Neutrophil (primary cell): Measurements from ENCODE around the gene BPIFB2.

Experiments used
- H3K27ac ChIP-seq: fragments of 200-600 bp; sonication (generic); 2 replicates; pipeline ENCODE4 v1.5.1; 2016; ENCODE audit warnings: mild to moderate bottlenecking, moderate library complexity
- H3K27me3 ChIP-seq: fragments of 200-600 bp; sonication (generic); 2 replicates; pipeline ENCODE4 v1.6.0; 2016; ENCODE audit warnings: mild to moderate bottlenecking
- H3K36me3 ChIP-seq: fragments of 200-600 bp; sonication (generic); 2 replicates; pipeline ENCODE4 v1.5.1; 2017
- H3K4me1 ChIP-seq, 2 experiments: fragments of 200-600 bp in 1 of 2; sonication (generic) in 1 of 2; 1 replicate in 1 of 2; 2 replicates in 1 of 2; pipeline versions ENCODE4 v1.5.1 to v1.6.1; 2013 to 2016; ENCODE audit warnings: low read depth in 1 of 2, low read length in 1 of 2, mild to moderate bottlenecking in 1 of 2, moderate library complexity in 1 of 2; ENCODE audit not compliant: control insufficient read depth in 1 of 2, insufficient read depth in 1 of 2
- H3K4me3 ChIP-seq, 2 experiments: fragments of 200-600 bp in 1 of 2; sonication (generic) in 1 of 2; 1 replicate in 1 of 2; 2 replicates in 1 of 2; pipeline ENCODE4 v1.5.1; 2013 to 2016; ENCODE audit warnings: low read depth in 1 of 2, low read length in 1 of 2, mild to moderate bottlenecking in 1 of 2, moderate library complexity in 1 of 2
- H3K9me3 ChIP-seq: fragments of 200-600 bp; sonication (generic); 2 replicates; pipeline ENCODE4 v1.5.1; 2016
- CTCF ChIP-seq: fragments of 200-600 bp; sonication (generic); IDR thresholded peaks from 2 replicates; pipeline ENCODE4 v1.5.1; 2016; ENCODE audit warnings: antibody characterized with exemption

BPIFB2 gene

GRCh38 chr20:33012327-33013189 lies 5.1 kb downstream of the BPIFB2 start:
- no peaks in the 10 kb centered on the region for H3K9me3 ChIP-seq
- H3K27ac ChIP-seq: no peak overlapping the region
- no peak for TF ChIP-seq CTCF
- H3K27me3 ChIP-seq: no peaks in the 10 kb centered on the region
- H3K4me1 ChIP-seq: no peaks in the 10 kb centered on the region
- no peak overlapping the region for H3K4me3 ChIP-seq
- no peaks in the 10 kb centered on the region for H3K36me3 ChIP-seq

GRCh38 chr20:33013701-33014326 lies 6.3 kb downstream of the BPIFB2 start:
- TF ChIP-seq CTCF: no peak
- no peaks in the 10 kb centered on the region for H3K4me1 ChIP-seq
- no peaks in the 10 kb centered on the region for H3K36me3 ChIP-seq
- H3K27me3 ChIP-seq: no peaks in the 10 kb centered on the region
- no peaks in the 10 kb centered on the region for H3K9me3 ChIP-seq
- H3K4me3 ChIP-seq: no peak overlapping the region
- H3K27ac ChIP-seq: no peak overlapping the region

- no peak for TF ChIP-seq CTCF
- Histone ChIP-seq H3K27me3 (no peaks in the 10 kb centered on the region), H3K4me3 (no peak overlapping the region), H3K9me3 (no peaks in the 10 kb centered on the region), H3K36me3 (no peaks in the 10 kb centered on the region), H3K4me1 (no peaks in the 10 kb centered on the region), H3K27ac (no peak overlapping the region)
Measured at GRCh38 chr20:33014336-33015113, 7.0 kb downstream of the BPIFB2 start.

- no peaks in the 10 kb centered on the region for H3K9me3 ChIP-seq
- no peaks in the 10 kb centered on the region for H3K27me3 ChIP-seq
- H3K27ac ChIP-seq: no peak overlapping the region
- no peaks in the 10 kb centered on the region for H3K4me1 ChIP-seq
- TF ChIP-seq CTCF: no peak
- no peak overlapping the region for H3K4me3 ChIP-seq
- H3K36me3 ChIP-seq: no peaks in the 10 kb centered on the region
Measured at GRCh38 chr20:33015114-33015484, 7.6 kb downstream of the BPIFB2 start.

- Histone ChIP-seq H3K4me1 (no peaks in the 10 kb centered on the region), H3K36me3 (no peaks in the 10 kb centered on the region), H3K27ac (no peak overlapping the region), H3K9me3 (no peaks in the 10 kb centered on the region), H3K27me3 (no peaks in the 10 kb centered on the region), H3K4me3 (no peak overlapping the region)
- TF ChIP-seq CTCF: no peak
Measured at GRCh38 chr20:33015700-33016580, 8.4 kb downstream of the BPIFB2 start.
